Smooth muscle cell (in vitro differentiated cells): ENCODE results near the gene SLC2A5. TPM values are rescaled to one million over a fixed set of nuclear protein-coding genes. Genes with fewer than 3 reads are reported as not detected.
A peak's percentile ranks its signal among the peaks of the same experiment; 100 is the strongest.

ENCODE experiments used
- DNase-seq: peaks from one replicate; lab custom pipeline; 2025; ENCODE audit not compliant: unreplicated experiment; lab: John Stamatoyannopoulos, UW
- H2AFZ ChIP-seq: fragments of 200-600 bp; sonication (generic); 2 replicates; pipeline ENCODE4 v1.6.0; 2016; ENCODE audit warnings: antibody characterized with exemption, low read depth, mild to moderate bottlenecking
- H3F3A ChIP-seq: fragments of 200-600 bp; sonication (generic); 2 replicates; pipeline ENCODE4 v1.6.0; 2017; ENCODE audit warnings: antibody characterized with exemption, low read depth
- H3K27ac ChIP-seq: fragments of 200-600 bp; sonication (generic); 2 replicates; pipeline ENCODE4 v1.5.1; 2016; ENCODE audit warnings: low read depth, mild to moderate bottlenecking
- H3K27me3 ChIP-seq: fragments of 200-600 bp; sonication (generic); 2 replicates; pipeline ENCODE4 v1.6.1; 2016; ENCODE audit warnings: low read depth, mild to moderate bottlenecking
- H3K36me3 ChIP-seq: fragments of 200-600 bp; sonication (generic); 2 replicates; pipeline ENCODE4 v1.5.1; 2016; ENCODE audit warnings: low read depth
- H3K4me1 ChIP-seq: fragments of 200-600 bp; sonication (generic); 2 replicates; pipeline ENCODE4 v1.5.1; 2016; ENCODE audit warnings: low read depth
- H3K4me2 ChIP-seq: fragments of 200-600 bp; sonication (generic); 2 replicates; pipeline ENCODE4 v1.6.0; 2016; ENCODE audit warnings: mild to moderate bottlenecking
- H3K4me3 ChIP-seq: fragments of 200-600 bp; sonication (generic); 2 replicates; pipeline ENCODE4 v1.5.1; 2016; ENCODE audit warnings: mild to moderate bottlenecking
- H3K79me2 ChIP-seq: fragments of 200-600 bp; sonication (generic); 2 replicates; pipeline ENCODE4 v1.6.0; 2016; ENCODE audit warnings: low read depth, mild to moderate bottlenecking
- H3K9ac ChIP-seq: fragments of 200-600 bp; sonication (generic); 2 replicates; pipeline ENCODE4 v1.6.0; 2016; ENCODE audit warnings: low read depth
- H3K9me3 ChIP-seq: fragments of 200-600 bp; sonication (generic); replicated peaks from 2 replicates; pipeline ENCODE4 v1.5.1; 2016; ENCODE audit warnings: low read depth
- H4K20me1 ChIP-seq: fragments of 200-600 bp; sonication (generic); 2 replicates; pipeline ENCODE4 v1.6.0; 2016; ENCODE audit warnings: low read depth
- CTCF ChIP-seq: fragments of 200-600 bp; sonication (generic); IDR thresholded peaks from 2 replicates; pipeline ENCODE4 v1.5.1; 2017; ENCODE audit warnings: borderline replicate concordance, mild to moderate bottlenecking, antibody characterized with exemption; ENCODE audit not compliant: insufficient read depth, poor library complexity, severe bottlenecking
- WGBS: methylation state at CpG from one replicate; pipeline ENCODE4 v1.1.7; 2016; ENCODE audit warnings: low lambda C conversion rate; 5-methylcytosine and 5-hydroxymethylcytosine counted together
- polyA plus RNA-seq: library from polyadenylated mRNA; unstranded; fragments of >200 nt; fragmentation: Nextera tagmentation; extraction: Ambion mirVana; gene quantifications from 2 replicates; pipeline ENCODE4 v1.2.1, GENCODE V29; 2016
- total RNA-seq: library from RNA; depleted of rRNA; stranded (reverse); fragments of >200 nt; gene quantifications from 2 replicates; pipeline ENCODE4 v1.2.3, GENCODE V29; 2014

The SLC2A5 gene
- total and polyA plus RNA-seq, 2 experiments from 2014 or later: 0.04 TPM; not detected in 1

- H4K20me1 ChIP-seq: no peaks in the 10 kb centered on the region
- H3F3A ChIP-seq: peaks cover 10% of the 10 kb centered on the region
- H3K4me3 ChIP-seq: no peak overlapping the region
- no peak overlapping the region for H3K27ac ChIP-seq
- no peak overlapping the region for H3K4me2 ChIP-seq
- WGBS: 97% methylated on average over 4 of the region's 4 CpGs
- H3K27me3 ChIP-seq: peaks cover 4% of the 10 kb centered on the region
- no peaks in the 10 kb centered on the region for H3K79me2 ChIP-seq
- no peaks in the 10 kb centered on the region for H3K36me3 ChIP-seq
- no peak for TF ChIP-seq CTCF
- H3K4me1 ChIP-seq: no peaks in the 10 kb centered on the region
- H3K9me3 ChIP-seq: no peaks in the 10 kb centered on the region
- H2AFZ ChIP-seq: no peak overlapping the region
- DNase-seq: no peak
- H3K9ac ChIP-seq: no peak overlapping the region
Measured at GRCh38 chr1:9088807-9089206, 19.4 kb upstream of the SLC2A5 start.

GRCh38 chr1:9087411-9088125 is 18.1 kb upstream of the SLC2A5 start:
- peaks cover 4% of the 10 kb centered on the region for H3K27me3 ChIP-seq
- no peaks in the 10 kb centered on the region for H3K36me3 ChIP-seq
- no peak overlapping the region for H3K4me2 ChIP-seq
- H3K9ac ChIP-seq: no peak overlapping the region
- peaks cover 10% of the 10 kb centered on the region for H3F3A ChIP-seq
- H3K27ac ChIP-seq: no peak overlapping the region
- 89% methylated on average over 12 of the region's 12 CpGs for WGBS
- no peaks in the 10 kb centered on the region for H3K4me1 ChIP-seq
- no peaks in the 10 kb centered on the region for H3K9me3 ChIP-seq
- H3K4me3 ChIP-seq: no peak overlapping the region
- no peak for TF ChIP-seq CTCF
- no peak for DNase-seq
- H4K20me1 ChIP-seq: no peaks in the 10 kb centered on the region
- no peak overlapping the region for H2AFZ ChIP-seq
- H3K79me2 ChIP-seq: no peaks in the 10 kb centered on the region

GRCh38 chr1:9086796-9087195 is 17.4 kb upstream of the SLC2A5 start:
- H2AFZ ChIP-seq: no peak overlapping the region
- no peaks in the 10 kb centered on the region for H3K36me3 ChIP-seq
- H3K9ac ChIP-seq: no peak overlapping the region
- peaks cover 10% of the 10 kb centered on the region for H3F3A ChIP-seq
- peaks cover 4% of the 10 kb centered on the region for H3K27me3 ChIP-seq
- no peaks in the 10 kb centered on the region for H4K20me1 ChIP-seq
- WGBS: 42% methylated on average over 2 of the region's 2 CpGs
- H3K9me3 ChIP-seq: no peaks in the 10 kb centered on the region
- DNase-seq: no peak
- no peaks in the 10 kb centered on the region for H3K79me2 ChIP-seq
- H3K4me1 ChIP-seq: no peaks in the 10 kb centered on the region
- TF ChIP-seq CTCF: no peak
- no peak overlapping the region for H3K4me3 ChIP-seq
- H3K4me2 ChIP-seq: no peak overlapping the region
- H3K27ac ChIP-seq: no peak overlapping the region

- peaks cover 10% of the 10 kb centered on the region for H3F3A ChIP-seq
- H4K20me1 ChIP-seq: no peaks in the 10 kb centered on the region
- no peak for DNase-seq
- H3K36me3 ChIP-seq: no peaks in the 10 kb centered on the region
- no peak for TF ChIP-seq CTCF
- no peaks in the 10 kb centered on the region for H3K9me3 ChIP-seq
- no peaks in the 10 kb centered on the region for H3K79me2 ChIP-seq
- no peak overlapping the region for H2AFZ ChIP-seq
- WGBS: 30% methylated on average over 5 of the region's 5 CpGs
- H3K4me1 ChIP-seq: no peaks in the 10 kb centered on the region
- peak overlapping the region; percentile 55 for H3K4me2 ChIP-seq
- peak overlapping the region; percentile 8 for H3K27ac ChIP-seq
- no peak overlapping the region for H3K4me3 ChIP-seq
- no peak overlapping the region for H3K9ac ChIP-seq
- peaks cover 2% of the 10 kb centered on the region for H3K27me3 ChIP-seq
Measured at GRCh38 chr1:9086045-9086444, 16.6 kb upstream of the SLC2A5 start.
